Epithelial cell of proximal tubule (primary cell): ENCODE results near the gene APBA3. TPM values are rescaled to one million over a fixed set of nuclear protein-coding genes. Genes with fewer than 3 reads are reported as not detected.

Experiments used
- DNase-seq: peaks from one replicate; pipeline ENCODE4 v3.0.0-alpha.2; 2011; ENCODE audit warnings: low read depth
- H3K4me3 ChIP-seq: 2 replicates; pipeline ENCODE4 v1.5.1; 2011; ENCODE audit warnings: low read depth, mild to moderate bottlenecking, low read length
- total RNA-seq: library from RNA; depleted of rRNA; stranded (reverse); fragments of >200 nt; gene quantifications from 2 replicates; pipeline ENCODE4 v1.2.3, GENCODE V29; 2015
- TF ChIP-seq, protein P1 (sequence below): conservative IDR thresholded peaks from 2 replicates; pipeline ENCODE4 v1.5.1; 2012; ENCODE audit warnings: low read depth, mild to moderate bottlenecking, low read length

The APBA3 gene
- total RNA-seq, 1 donor from 2014 or later = 25.8 TPM

DNA sequence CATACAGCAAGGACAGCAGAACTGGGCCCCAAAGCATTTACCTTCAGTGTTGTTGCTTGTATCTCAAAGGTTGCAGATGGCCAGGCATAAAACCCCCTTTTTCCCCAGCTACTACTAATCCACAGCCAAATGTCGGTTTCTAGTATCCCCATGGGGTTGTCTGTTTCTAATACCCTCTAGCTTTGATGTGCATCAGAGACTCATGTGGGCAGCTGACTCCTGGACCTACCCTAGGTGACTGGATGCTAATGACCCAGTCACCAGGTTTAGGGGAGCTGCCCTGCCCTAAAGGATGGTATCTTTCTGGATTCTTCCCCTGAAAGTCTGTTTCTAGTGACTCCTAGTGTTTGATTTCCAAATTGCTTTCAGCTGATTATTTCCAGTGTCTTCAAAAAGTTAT is 29.4 kb downstream of the APBA3 start:
- no peak for DNase-seq
- TF ChIP-seq, protein P1, sequence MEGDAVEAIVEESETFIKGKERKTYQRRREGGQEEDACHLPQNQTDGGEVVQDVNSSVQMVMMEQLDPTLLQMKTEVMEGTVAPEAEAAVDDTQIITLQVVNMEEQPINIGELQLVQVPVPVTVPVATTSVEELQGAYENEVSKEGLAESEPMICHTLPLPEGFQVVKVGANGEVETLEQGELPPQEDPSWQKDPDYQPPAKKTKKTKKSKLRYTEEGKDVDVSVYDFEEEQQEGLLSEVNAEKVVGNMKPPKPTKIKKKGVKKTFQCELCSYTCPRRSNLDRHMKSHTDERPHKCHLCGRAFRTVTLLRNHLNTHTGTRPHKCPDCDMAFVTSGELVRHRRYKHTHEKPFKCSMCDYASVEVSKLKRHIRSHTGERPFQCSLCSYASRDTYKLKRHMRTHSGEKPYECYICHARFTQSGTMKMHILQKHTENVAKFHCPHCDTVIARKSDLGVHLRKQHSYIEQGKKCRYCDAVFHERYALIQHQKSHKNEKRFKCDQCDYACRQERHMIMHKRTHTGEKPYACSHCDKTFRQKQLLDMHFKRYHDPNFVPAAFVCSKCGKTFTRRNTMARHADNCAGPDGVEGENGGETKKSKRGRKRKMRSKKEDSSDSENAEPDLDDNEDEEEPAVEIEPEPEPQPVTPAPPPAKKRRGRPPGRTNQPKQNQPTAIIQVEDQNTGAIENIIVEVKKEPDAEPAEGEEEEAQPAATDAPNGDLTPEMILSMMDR = no peak

DNA sequence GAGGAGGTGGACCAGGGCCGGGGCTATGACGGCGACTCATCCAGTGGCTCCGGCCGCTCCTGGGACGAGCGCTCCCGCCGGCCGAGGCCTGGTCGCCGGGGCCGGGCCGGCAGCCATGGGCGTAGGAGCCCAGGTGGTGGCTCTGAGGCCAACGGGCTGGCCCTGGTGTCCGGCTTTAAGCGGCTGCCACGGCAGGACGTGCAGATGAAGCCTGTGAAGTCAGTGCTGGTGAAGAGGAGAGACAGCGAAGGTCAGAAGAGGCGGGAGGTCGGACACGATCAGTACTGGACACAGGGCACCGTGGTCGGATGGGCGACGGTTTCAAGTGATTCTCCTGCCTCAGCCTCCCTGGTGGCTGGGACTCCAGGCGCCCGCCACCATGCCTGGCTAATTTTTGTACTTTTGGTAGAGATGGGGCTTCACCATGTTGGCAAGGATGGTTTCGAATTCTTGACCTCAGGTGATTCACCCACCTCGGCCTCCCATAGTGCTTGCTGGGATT is 31.0 kb downstream of the APBA3 start:
- TF ChIP-seq, protein P1 = no peak
- no peak for DNase-seq
- no peak overlapping the region for H3K4me3 ChIP-seq

More for the DNA sequence above, 29.4 kb downstream of the APBA3 start:
- no peak overlapping the region for H3K4me3 ChIP-seq

DNA sequence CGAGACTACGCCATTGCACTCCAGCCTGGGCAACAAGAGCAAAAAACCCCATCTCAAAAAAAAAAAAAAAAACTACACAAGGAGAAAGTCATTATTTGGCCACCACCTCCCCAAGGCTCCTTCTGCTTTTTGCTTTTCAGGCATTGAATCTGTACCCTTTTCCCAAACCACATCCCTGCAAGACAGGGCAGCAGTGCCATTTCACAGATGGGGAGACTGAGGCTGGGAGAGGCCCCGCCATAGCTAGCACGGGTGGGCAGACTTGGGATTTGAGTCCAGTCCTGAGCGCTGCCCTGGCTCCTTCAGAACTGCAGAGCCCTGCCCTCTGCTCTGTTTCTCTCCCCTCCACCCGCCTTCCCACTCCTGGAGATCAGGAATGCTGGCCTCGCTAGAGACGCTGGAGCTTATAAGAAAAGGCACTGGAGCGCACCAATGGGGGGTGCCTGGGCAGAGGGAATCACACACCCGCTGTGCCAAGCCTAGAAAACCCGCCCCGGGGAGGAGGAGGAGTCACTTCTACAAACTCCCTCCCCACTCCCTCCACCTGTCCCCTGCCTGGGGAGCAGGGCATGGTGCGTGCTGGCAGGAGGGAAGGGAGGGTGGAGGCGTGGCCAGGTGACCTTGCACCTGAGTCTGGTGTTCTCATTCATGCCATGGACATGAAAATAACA is 35.7 kb downstream of the APBA3 start:
- no peak overlapping the region for H3K4me3 ChIP-seq
- no peak for DNase-seq
- TF ChIP-seq, protein P1 = no peak

DNA sequence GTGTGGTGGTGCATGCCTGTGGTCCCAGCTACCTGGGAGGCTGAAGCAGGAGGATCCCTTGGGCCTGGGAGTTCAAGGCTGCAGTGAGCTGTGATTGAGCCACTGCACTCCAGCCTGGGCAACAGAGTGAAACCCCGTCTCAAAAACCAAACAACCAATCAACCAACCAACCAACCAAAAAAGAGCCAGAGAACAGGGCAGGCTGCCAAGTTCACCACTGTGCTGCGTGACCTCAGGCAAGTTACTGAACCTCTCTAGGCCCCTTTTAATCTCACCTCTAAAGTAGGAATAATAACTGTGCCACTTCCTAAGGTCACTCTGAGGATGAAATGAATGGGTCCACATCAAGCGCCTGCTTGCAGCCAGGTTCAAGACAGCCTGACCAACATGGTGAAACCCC is 36.4 kb downstream of the APBA3 start:
- H3K4me3 ChIP-seq = no peak overlapping the region
- TF ChIP-seq, protein P1 = no peak
- no peak for DNase-seq

DNA sequence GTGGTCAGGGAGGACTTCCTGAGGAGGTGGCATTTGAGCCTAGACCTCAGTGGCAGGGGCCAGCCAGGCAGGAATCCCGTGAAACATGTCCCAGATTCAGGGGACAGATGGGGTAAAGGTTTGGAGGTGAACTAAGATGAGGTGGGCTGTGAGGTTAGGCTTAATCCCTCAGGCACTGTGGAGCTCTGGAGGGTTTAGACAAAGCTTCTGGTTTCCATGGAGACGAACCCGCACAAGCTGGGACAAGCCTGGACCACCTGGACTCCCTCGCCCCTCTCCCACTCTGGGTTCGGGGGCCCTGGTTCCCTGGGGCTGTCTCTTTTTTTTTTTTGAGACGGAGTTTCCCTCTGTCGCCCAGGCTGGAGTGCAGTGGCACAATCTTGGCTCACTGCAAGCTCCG is 37.6 kb downstream of the APBA3 start:
- no peak for DNase-seq
- H3K4me3 ChIP-seq = no peak overlapping the region
- TF ChIP-seq, protein P1 = no peak

DNA sequence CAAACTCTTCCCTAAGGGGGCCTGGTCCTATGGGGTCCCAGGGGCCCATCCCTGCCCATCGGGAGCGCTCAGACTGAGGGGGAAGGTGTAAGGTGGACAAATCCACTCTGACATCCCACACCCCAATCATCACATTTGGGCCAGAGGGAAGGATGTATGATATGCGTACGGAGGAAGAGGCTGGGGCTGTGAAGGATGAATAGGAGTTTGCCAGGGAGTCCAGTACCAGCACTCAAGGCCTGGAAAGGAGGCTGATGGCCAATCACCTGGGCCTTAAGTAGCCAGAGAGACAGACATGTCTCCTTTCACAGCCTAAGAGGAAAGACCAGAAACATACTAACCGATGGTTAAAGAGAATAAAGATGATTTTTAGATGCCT is 38.4 kb downstream of the APBA3 start:
- TF ChIP-seq, protein P1 = no peak
- DNase-seq = no peak
- H3K4me3 ChIP-seq = no peak overlapping the region

DNA sequence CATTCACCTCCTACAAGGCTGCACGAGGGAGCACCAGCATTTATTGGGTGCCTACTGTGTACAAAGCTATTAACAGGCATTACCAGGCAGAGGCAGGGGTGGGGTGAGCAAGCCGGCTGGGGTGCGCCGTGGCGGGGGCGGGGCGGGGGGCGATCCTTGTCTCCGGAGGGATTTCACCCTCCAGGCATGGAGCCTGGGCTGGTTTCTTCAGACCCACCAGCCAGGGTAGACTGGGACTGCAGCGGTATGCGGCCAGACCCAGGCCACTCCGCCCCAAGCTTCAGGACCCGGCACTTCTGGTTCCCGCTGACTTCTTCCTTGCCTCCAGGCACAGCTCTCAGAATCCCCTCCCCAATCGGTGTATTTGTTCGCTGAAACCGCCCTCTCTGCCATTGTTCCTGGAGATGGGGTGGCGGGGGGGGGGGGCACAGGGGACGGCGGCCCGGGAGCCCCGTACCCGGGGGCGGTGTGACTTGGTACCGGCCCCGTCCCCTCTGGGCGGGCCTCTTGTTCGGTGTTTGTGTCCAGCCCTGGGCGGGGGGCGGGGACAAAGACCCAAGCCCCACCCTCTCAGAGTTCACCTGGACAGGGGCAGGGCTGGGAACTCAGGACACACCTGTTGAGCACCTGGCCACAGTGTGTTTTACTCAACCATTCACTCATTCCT is 38.9 kb downstream of the APBA3 start:
- no peak for DNase-seq
- TF ChIP-seq, protein P1 = no peak
- no peak overlapping the region for H3K4me3 ChIP-seq
